Vagina (tissue), 2 donors: ENCODE measurements around the gene WDR59. TPM values are rescaled to one million over a fixed set of nuclear protein-coding genes. Genes with fewer than 3 reads are reported as not detected.
"Not testable (repeated sequence)": the region's sequence is repeated elsewhere in the genome, so short reads cannot be mapped to it uniquely, and the experiment has no call there.

ENCODE experiments used
- DNase-seq, 2 donors: peaks; one replicate each; pipeline ENCODE4 v3.0.0-alpha.2; 2017; ENCODE audit errors: extremely low spot score in 2 of 2
- H3K27ac ChIP-seq: fragments of 200-600 bp; sonication (generic); one replicate; pipeline ENCODE4 v1.5.1; 2019
- H3K27me3 ChIP-seq: fragments of 200-600 bp; sonication (generic); one replicate; pipeline ENCODE4 v1.5.1; 2019
- H3K36me3 ChIP-seq, 2 donors: fragments of 200-600 bp; sonication (generic); one replicate each; pipeline ENCODE4 v1.5.1; 2017 to 2019
- H3K4me1 ChIP-seq: fragments of 200-600 bp; sonication (generic); one replicate; pipeline ENCODE4 v1.5.1; 2019
- H3K4me3 ChIP-seq, 2 donors: fragments of 200-600 bp; sonication (generic); 1 replicate in 1 of 2; 2 replicates in 1 of 2; pipeline ENCODE4 v1.5.1; 2016 to 2019
- H3K9me3 ChIP-seq: fragments of 200-600 bp; sonication (generic); one replicate; pipeline ENCODE4 v1.5.1; 2019
- CTCF ChIP-seq, 3 experiments: fragments of 450-650 bp in 2 of 3; fragments of 200-600 bp in 1 of 3; sonication (generic) in 1 of 3; IDR thresholded peaks; one replicate each; pipeline ENCODE4 v1.5.1; 2017 to 2019; ENCODE audit warnings: antibody characterized with exemption in 3 of 3, mild to moderate bottlenecking in 2 of 3, moderate library complexity in 2 of 3
- POLR2A ChIP-seq, 2 donors: fragments of 450-650 bp; IDR thresholded peaks; one replicate each; pipeline ENCODE4 v1.6.1; 2017; ENCODE audit warnings: antibody characterized with exemption in 2 of 2, mild to moderate bottlenecking in 2 of 2, moderate library complexity in 2 of 2
- POLR2AphosphoS5 ChIP-seq, 2 donors: sonication (generic); formaldehyde crosslinking; IDR thresholded peaks; one replicate each; pipeline ENCODE4 v1.9.0; 2017; ENCODE audit warnings: antibody characterized with exemption in 2 of 2, mild to moderate bottlenecking in 2 of 2, low read depth in 1 of 2; ENCODE audit not compliant: insufficient read depth in 1 of 2
- intact Hi-C: fragments of 100-400 bp; cut with DNase I; formaldehyde crosslinking; loops from one replicate; pipeline ENCODE4 v1.15.1; 2023
- total RNA-seq: library from RNA; depleted of rRNA; stranded (reverse); fragments of >200 nt; gene quantifications from one replicate; pipeline ENCODE4 v1.2.3, GENCODE V29; 2016

The WDR59 gene
- total RNA-seq, 1 donor from 2014 or later, result 95.3 TPM

GRCh38 chr16:74995986-74996385 lies 11.1 kb upstream of the WDR59 start:
- Histone ChIP-seq H3K9me3 (no peaks in the 10 kb centered on the region), H3K27me3 (no peaks in the 10 kb centered on the region), H3K4me1 (peaks cover 28% of the 10 kb centered on the region), H3K36me3 (no peaks in the 10 kb centered on the region), H3K27ac (no peak overlapping the region), H3K4me3 (no peak overlapping the region)
- intact Hi-C loops, result no loop called here
- no peak for DNase-seq
- TF ChIP-seq POLR2AphosphoS5 (IDR thresholded peaks at IDR 0.05; ENCODE audit: insufficient read depth in 1 of 2, low read depth in 1 of 2), result no peak
- no peak for TF ChIP-seq CTCF (IDR thresholded peaks at IDR 0.05)
- no peak for TF ChIP-seq POLR2A (IDR thresholded peaks at IDR 0.05)

- TF ChIP-seq POLR2AphosphoS5 (IDR thresholded peaks at IDR 0.05; ENCODE audit: insufficient read depth in 1 of 2, low read depth in 1 of 2) (no peak), CTCF (IDR thresholded peaks at IDR 0.05) (no peak), POLR2A (IDR thresholded peaks at IDR 0.05) (no peak)
- intact Hi-C loops, result no loop called here
- peak overlapping the region in 1 of 2 donors; percentile 1 for H3K4me3 ChIP-seq
- H3K4me1 ChIP-seq, result peaks cover 6% of the 10 kb centered on the region
- H3K27ac ChIP-seq, result peak overlapping the region; percentile 69
- H3K27me3 ChIP-seq, result no peaks in the 10 kb centered on the region
- no peaks in the 10 kb centered on the region for H3K9me3 ChIP-seq
- H3K36me3 ChIP-seq, result no peaks in the 10 kb centered on the region
- DNase-seq, result no peak
Measured at GRCh38 chr16:74991593-74992403, 6.9 kb upstream of the WDR59 start.

- TF ChIP-seq POLR2AphosphoS5 (IDR thresholded peaks at IDR 0.05; ENCODE audit: insufficient read depth in 1 of 2, low read depth in 1 of 2) (no peak), CTCF (IDR thresholded peaks at IDR 0.05) (no peak), POLR2A (IDR thresholded peaks at IDR 0.05) (no peak)
- Histone ChIP-seq H3K4me1 (peaks cover 6% of the 10 kb centered on the region), H3K9me3 (no peaks in the 10 kb centered on the region), H3K27me3 (no peaks in the 10 kb centered on the region), H3K36me3 (no peaks in the 10 kb centered on the region), H3K4me3 (no peak overlapping the region), H3K27ac (peak overlapping the region; percentile 69)
- intact Hi-C loops, result no loop called here
- DNase-seq, result no peak
Measured at GRCh38 chr16:74991268-74991592, 6.3 kb upstream of the WDR59 start.

- Histone ChIP-seq H3K36me3 (no peaks in the 10 kb centered on the region), H3K27me3 (no peaks in the 10 kb centered on the region), H3K4me3 (no peak overlapping the region), H3K27ac (no peak overlapping the region), H3K4me1 (peaks cover 6% of the 10 kb centered on the region), H3K9me3 (no peaks in the 10 kb centered on the region)
- DNase-seq, result no peak
- intact Hi-C loops, result no loop called here
- TF ChIP-seq CTCF (IDR thresholded peaks at IDR 0.05) (no peak), POLR2AphosphoS5 (IDR thresholded peaks at IDR 0.05; ENCODE audit: insufficient read depth in 1 of 2, low read depth in 1 of 2) (no peak), POLR2A (IDR thresholded peaks at IDR 0.05) (no peak)
Measured at GRCh38 chr16:74990832-74991231, 5.9 kb upstream of the WDR59 start.

- H3K4me3 ChIP-seq, H3K4me1 ChIP-seq, H3K36me3 ChIP-seq, H3K9me3 ChIP-seq, H3K27me3 ChIP-seq, intact Hi-C loops, DNase-seq, H3K27ac ChIP-seq: not testable (repeated sequence)
Measured at GRCh38 chr16:74989864-74990263, 4.9 kb upstream of the WDR59 start.
